BLaER1 treated with 17β-estradiol and CSF1 and Interleukin-3, amounts not matched to agents 10 nM and 100 nM (cell line): ENCODE data around the gene ARAP1.
A peak's percentile ranks its signal among the peaks of the same experiment; 100 is the strongest.

Source experiments
- H3K27ac ChIP-seq, 11 experiments: shearing (Covaris generic); formaldehyde crosslinking; 2 replicates each; pipeline ENCODE4 v1.8.1; 2022
- H3K27me3 ChIP-seq, 11 experiments: shearing (Covaris generic); formaldehyde crosslinking; 2 replicates each; pipeline ENCODE4 v1.8.1; 2022
- H3K36me3 ChIP-seq, 11 experiments: shearing (Covaris generic); formaldehyde crosslinking; 2 replicates each; pipeline ENCODE4 v1.8.1; 2022
- H3K4me1 ChIP-seq, 10 experiments: shearing (Covaris generic); formaldehyde crosslinking; 2 replicates each; pipeline ENCODE4 v1.8.1; 2022
- H3K4me2 ChIP-seq, 11 experiments: shearing (Covaris generic); formaldehyde crosslinking; 2 replicates each; pipeline ENCODE4 v1.8.1; 2022
- H3K4me3 ChIP-seq, 10 experiments: shearing (Covaris generic); formaldehyde crosslinking; 2 replicates each; pipeline ENCODE4 v1.8.1; 2022
- H3K9ac ChIP-seq, 11 experiments: shearing (Covaris generic); formaldehyde crosslinking; 2 replicates each; pipeline ENCODE4 v1.8.1; 2022
- H3K9me3 ChIP-seq, 11 experiments: shearing (Covaris generic); formaldehyde crosslinking; replicated peaks in 1 of 11; 2 replicates each; pipeline ENCODE4 v1.8.1; 2022
- H4K20me1 ChIP-seq, 11 experiments: shearing (Covaris generic); formaldehyde crosslinking; 2 replicates each; pipeline ENCODE4 v1.8.1; 2022
- Cebpa-rat ChIP-seq, 11 experiments: shearing (Covaris generic); IDR thresholded peaks; 2 replicates each; pipeline ENCODE4 v1.8.1; 2022

The ARAP1 gene

DNA sequence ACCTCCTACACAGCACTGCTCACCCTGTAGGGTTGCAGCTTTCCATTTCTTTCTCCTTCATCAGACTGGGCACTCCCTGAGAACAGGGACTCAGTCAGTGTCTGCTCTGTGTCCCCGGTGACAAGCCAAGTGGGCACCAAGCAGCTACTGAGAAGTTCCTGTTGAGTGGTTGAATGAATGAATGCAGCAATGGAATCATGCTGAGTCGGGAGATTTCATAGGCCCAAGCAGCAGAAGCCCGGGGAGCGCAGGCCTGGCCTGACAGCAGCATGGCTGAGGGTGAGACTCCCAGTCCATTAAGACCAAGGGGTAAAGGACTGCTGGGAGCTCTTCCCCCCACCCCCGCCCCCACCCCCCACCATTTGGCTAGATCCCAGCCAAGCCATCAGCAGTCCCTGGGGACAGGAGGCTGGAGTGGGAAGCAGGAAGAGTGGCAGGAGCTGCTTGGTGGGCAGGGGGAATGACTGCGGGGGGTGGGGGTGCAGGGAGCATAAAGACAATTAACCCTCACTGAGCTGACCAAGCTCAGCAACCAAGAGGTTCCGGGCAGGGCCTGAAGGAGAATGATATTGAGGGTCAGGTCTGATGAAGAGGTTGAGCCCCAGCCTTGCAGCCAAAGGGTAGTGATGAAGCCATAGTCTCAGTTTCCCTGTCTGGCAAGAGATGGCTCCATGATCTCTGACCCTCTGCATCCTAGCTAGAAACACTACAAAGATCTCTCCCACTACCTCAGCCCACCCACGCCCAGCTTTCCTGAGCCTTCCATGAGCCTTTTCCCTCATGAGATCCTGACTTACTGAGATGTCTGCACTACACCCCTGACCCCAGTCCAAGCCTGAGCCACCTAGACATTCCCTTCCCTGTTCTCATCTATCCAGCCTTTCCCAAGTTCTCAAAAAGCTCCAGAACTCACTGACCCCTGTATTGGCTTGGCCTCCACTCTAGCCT is 80.8 kb downstream of the ARAP1 start:
- Histone ChIP-seq H4K20me1 (peaks cover 0 to 60% (median 17%) of the 10 kb centered on the region in 11 experiments; a peak in 13 of 22 replicates), H3K4me1 (peaks cover 35 to 51% (median 43%) of the 10 kb centered on the region in 10 experiments), H3K9ac (no peak overlapping the region), H3K36me3 (no peaks in the 10 kb centered on the region; a peak in 1 of 22 replicates), H3K27me3 (peaks cover 22 to 30% (median 27%) of the 10 kb centered on the region in 11 experiments), H3K9me3 (peaks cover 6 to 11% (median 9%) of the 10 kb centered on the region in 11 experiments; a peak in 21 of 22 replicates), H3K27ac (no peak overlapping the region), H3K4me3 (no peak overlapping the region), H3K4me2 (peak overlapping the region in 6 of 11 experiments; percentile 5 to 65 (median 43); a peak in 8 of 22 replicates)
- no peak for TF ChIP-seq Cebpa-rat (IDR thresholded peaks at IDR 0.05)

DNA sequence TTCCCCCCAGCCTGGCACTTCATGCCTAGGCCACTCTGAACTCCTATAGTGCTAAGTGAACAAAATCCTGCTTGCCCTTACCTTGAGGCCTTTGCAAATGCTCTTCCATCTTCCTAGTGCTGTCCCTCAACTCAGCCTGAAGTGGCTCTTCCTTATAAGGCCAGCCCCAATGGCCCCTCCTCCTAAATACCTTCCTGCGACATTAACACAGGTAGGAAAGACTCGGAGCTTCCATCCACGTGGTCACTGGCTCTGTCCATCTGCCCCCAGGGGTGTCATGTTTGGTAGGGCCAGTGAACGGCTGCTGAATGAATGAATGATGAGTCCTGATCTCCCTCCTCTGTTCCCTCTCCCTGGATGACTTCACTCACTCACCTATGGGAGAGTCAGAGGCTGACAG is 82.2 kb downstream of the ARAP1 start:
- Histone ChIP-seq H3K4me3 (no peak overlapping the region), H3K4me2 (0 out of 22 replicates have a peak overlapping the region, but pooled peaks of 1 of the 11 experiments have one; percentile 7), H3K36me3 (no peaks in the 10 kb centered on the region; a peak in 1 of 22 replicates), H3K27ac (no peak overlapping the region), H4K20me1 (peaks cover 0 to 46% (median 8%) of the 10 kb centered on the region in 11 experiments; a peak in 13 of 22 replicates), H3K4me1 (peaks cover 37 to 60% (median 46%) of the 10 kb centered on the region in 10 experiments), H3K9me3 (peaks cover 6 to 11% (median 9%) of the 10 kb centered on the region in 11 experiments; a peak in 21 of 22 replicates), H3K9ac (no peak overlapping the region), H3K27me3 (peaks cover 10 to 16% (median 13%) of the 10 kb centered on the region in 11 experiments; a peak in 15 of 22 replicates)
- no peak for TF ChIP-seq Cebpa-rat (IDR thresholded peaks at IDR 0.05)

DNA sequence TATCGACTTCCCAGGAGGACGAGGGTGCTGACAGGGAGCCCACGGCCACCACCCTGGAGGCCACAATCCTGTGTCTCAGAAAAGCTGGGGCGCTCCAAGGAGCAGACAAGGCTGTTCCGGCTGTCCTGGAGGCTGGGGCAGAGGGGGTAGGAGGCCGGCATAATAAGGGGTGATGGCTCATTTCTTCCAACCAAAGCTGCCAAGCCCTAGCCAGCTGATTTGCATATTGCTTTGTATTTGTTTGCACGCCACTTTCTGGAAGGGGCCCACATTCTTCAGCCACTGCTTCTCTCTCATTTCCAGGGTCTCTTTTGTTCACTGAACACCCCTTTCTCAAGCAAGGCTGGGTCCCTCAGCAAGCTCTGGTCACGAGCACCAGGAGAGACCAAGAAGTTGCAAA is 82.7 kb downstream of the ARAP1 start:
- Histone ChIP-seq H3K27me3 (peaks cover 5 to 11% (median 8%) of the 10 kb centered on the region in 11 experiments; a peak in 13 of 22 replicates), H3K4me1 (peaks cover 37 to 60% (median 44%) of the 10 kb centered on the region in 10 experiments), H3K9me3 (peaks cover 6 to 11% (median 9%) of the 10 kb centered on the region in 11 experiments; a peak in 21 of 22 replicates), H3K4me3 (no peak overlapping the region), H3K27ac (no peak overlapping the region), H3K4me2 (peak overlapping the region in 3 of 11 experiments; percentile 0 to 23 (median 11); a peak in 2 of 22 replicates), H3K9ac (no peak overlapping the region), H4K20me1 (peaks cover 0 to 41% (median 6%) of the 10 kb centered on the region in 11 experiments; a peak in 13 of 22 replicates), H3K36me3 (no peaks in the 10 kb centered on the region; a peak in 1 of 22 replicates)
- no peak for TF ChIP-seq Cebpa-rat (IDR thresholded peaks at IDR 0.05)

DNA sequence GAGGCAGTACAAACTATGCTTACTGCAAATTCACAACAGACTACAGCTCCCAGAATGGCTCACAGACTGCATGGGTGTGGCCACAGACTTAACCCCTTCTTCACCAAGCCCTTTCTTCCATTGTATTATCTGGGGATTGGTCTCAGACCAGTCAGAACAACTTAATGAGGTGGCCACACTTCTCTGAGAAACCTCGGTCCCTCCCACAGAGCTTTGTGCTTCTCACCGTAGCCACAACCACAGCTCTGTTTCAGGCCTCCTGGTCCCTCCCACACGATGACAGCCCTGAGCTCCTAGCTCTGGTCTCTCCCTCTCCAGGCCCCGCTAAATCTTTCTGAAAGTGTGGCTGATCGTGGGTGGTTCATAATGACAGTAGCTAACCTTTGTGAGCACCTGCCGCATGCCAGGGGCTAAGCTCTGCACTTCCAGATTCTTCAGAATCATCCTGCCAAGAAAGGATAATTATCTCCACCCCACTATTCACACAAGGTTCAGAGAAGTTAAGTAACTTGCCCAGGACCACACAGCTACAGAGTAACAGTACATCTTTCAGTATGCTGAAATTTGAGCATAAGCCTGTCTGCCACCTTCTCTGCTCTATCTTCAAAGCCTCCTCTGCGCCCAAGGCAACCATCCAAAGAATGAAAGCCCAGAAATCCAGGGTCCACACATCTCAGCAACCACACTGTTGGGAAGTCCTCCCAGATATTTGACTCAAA is 83.4 kb downstream of the ARAP1 start:
- Histone ChIP-seq H3K4me1 (peaks cover 31 to 53% (median 40%) of the 10 kb centered on the region in 10 experiments), H3K4me2 (peak overlapping the region in 8 of 11 experiments; percentile 8 to 40 (median 24); a peak in 13 of 22 replicates), H3K27me3 (peaks cover 0 to 4% (median under 1%) of the 10 kb centered on the region in 11 experiments; a peak in 9 of 22 replicates), H3K27ac (no peak overlapping the region), H3K9me3 (peaks cover 6 to 11% (median 9%) of the 10 kb centered on the region in 11 experiments; a peak in 21 of 22 replicates), H4K20me1 (peaks cover 0 to 34% (median under 1%) of the 10 kb centered on the region in 11 experiments; a peak in 9 of 22 replicates), H3K9ac (no peak overlapping the region), H3K4me3 (no peak overlapping the region), H3K36me3 (no peaks in the 10 kb centered on the region; a peak in 1 of 22 replicates)
- TF ChIP-seq Cebpa-rat (IDR thresholded peaks at IDR 0.05) = no peak

DNA sequence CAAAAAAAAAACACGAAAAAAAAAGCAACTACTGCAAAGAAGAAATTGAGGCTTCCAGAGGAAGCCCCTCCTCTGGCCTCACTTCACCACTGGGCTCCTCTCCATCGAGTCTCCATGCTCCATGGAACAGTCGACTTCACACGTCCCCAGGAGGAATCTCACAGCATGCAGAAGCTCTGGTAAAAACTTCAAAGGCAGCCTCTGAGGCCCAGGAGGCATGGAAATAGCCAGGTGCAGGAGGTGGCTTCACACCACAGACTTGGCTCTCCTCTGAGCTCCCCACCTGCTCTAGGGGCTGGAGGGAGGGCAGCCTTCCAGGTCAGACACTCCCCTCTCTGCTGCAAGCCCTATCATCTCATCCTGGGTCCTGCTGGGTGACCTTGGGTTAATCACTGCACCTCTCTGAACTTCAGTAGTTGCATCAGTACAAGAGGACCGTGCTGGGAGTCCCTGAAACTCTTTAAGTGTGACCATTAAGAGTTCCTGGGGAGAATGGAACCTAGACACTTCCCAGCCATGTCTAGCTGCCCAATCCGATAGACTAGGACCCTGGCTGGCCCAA is 86.2 kb downstream of the ARAP1 start:
- peaks cover 9 to 48% (median 22%) of the 10 kb centered on the region in 10 experiments; a peak in 17 of 20 replicates for H3K4me1 ChIP-seq
- H3K9ac ChIP-seq = no peak overlapping the region; a peak in 1 of 22 replicates
- H3K9me3 ChIP-seq = peaks cover 6 to 11% (median 9%) of the 10 kb centered on the region in 11 experiments; a peak in 21 of 22 replicates
- H3K27ac ChIP-seq = no peak overlapping the region
- peak overlapping the region in 3 of 11 experiments; percentile 9 to 36 (median 20); a peak in 3 of 22 replicates for H3K4me2 ChIP-seq
- H3K4me3 ChIP-seq = no peak overlapping the region
- TF ChIP-seq Cebpa-rat (IDR thresholded peaks at IDR 0.05) = no peak
- H3K36me3 ChIP-seq = no peaks in the 10 kb centered on the region; a peak in 1 of 22 replicates
- H3K27me3 ChIP-seq = no peaks in the 10 kb centered on the region
- peaks cover 0 to 12% (median 0%) of the 10 kb centered on the region in 11 experiments; a peak in 4 of 22 replicates for H4K20me1 ChIP-seq

DNA sequence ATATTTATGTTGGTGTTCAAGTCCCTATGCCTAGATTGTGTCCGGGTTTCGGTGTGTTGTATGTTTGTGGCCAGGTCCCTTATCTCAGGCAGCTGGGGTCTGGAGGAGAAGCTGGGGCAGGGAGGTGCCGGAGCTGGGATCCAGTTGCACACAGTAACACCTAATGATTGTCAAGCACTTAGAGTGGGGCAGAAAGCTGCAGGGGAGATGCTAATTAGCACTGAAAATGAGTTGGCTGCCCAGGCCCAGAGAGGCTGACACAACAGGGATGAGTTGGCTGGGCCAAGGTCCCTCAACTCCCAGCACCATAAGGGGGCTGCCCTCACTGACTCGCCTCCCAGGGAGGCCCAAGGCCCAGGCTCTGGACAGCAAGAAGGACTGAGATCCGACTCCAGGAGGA is 90.2 kb downstream of the ARAP1 start:
- peaks cover 0 to 3% (median under 1%) of the 10 kb centered on the region in 11 experiments; a peak in 10 of 22 replicates for H3K9me3 ChIP-seq
- H3K4me1 ChIP-seq = peaks cover 0 to 34% (median 16%) of the 10 kb centered on the region in 10 experiments; a peak in 15 of 20 replicates
- no peak for TF ChIP-seq Cebpa-rat (IDR thresholded peaks at IDR 0.05)
- no peaks in the 10 kb centered on the region; a peak in 1 of 22 replicates for H4K20me1 ChIP-seq
- H3K27ac ChIP-seq = no peak overlapping the region
- H3K27me3 ChIP-seq = no peaks in the 10 kb centered on the region
- no peaks in the 10 kb centered on the region for H3K36me3 ChIP-seq
- no peak overlapping the region for H3K9ac ChIP-seq
- peak overlapping the region in 7 of 11 experiments; percentile 1 to 55 (median 41); a peak in 10 of 22 replicates for H3K4me2 ChIP-seq
- no peak overlapping the region for H3K4me3 ChIP-seq

DNA sequence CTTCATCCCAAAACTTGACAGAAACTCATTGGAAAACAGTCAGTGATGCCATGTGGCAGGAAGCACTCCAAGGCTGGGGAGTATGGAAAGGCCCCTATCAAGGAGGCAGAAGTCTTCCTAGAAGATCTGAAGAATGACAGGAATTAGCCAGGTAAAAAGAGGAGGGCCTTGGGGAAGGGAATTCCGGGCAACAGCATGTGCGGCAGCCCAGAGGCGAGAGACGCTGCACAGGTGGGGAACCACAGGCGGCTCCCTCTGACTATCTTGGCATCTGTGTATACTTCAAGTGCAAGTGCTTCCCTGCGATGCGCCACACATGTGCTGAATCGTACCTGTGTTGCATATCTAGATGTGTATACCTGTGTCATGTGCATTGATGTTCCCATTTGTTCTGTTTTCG is 90.7 kb downstream of the ARAP1 start:
- Histone ChIP-seq H3K4me3 (no peak overlapping the region), H3K4me2 (no peak overlapping the region), H3K27ac (no peak overlapping the region), H4K20me1 (no peaks in the 10 kb centered on the region; a peak in 1 of 22 replicates), H3K4me1 (peaks cover 0 to 36% (median 19%) of the 10 kb centered on the region in 10 experiments; a peak in 15 of 20 replicates), H3K9ac (no peak overlapping the region), H3K36me3 (no peaks in the 10 kb centered on the region), H3K9me3 (no peaks in the 10 kb centered on the region), H3K27me3 (no peaks in the 10 kb centered on the region)
- TF ChIP-seq Cebpa-rat (IDR thresholded peaks at IDR 0.05) = no peak
